Mesendoderm (in vitro differentiated cells): Measurements from ENCODE around the gene OR2G3. TPM values are rescaled to one million over a fixed set of nuclear protein-coding genes. Genes with fewer than 3 reads are reported as not detected.

Experiments used
- DNase-seq: peaks from one replicate; pipeline ENCODE4 v3.0.0; 2013
- H2AK5ac ChIP-seq: 2 replicates; pipeline ENCODE4 v1.6.1; 2013; ENCODE audit warnings: low read length, inconsistent platforms
- H2BK120ac ChIP-seq: 2 replicates; pipeline ENCODE4 v1.6.1; 2013; ENCODE audit warnings: low read depth, mild to moderate bottlenecking, low read length, moderate library complexity, mixed read lengths
- H2BK15ac ChIP-seq: replicated peaks from 2 replicates; pipeline ENCODE4 v1.6.1; 2013; ENCODE audit warnings: low read depth, mild to moderate bottlenecking, moderate library complexity
- H2BK5ac ChIP-seq: 2 replicates; pipeline ENCODE4 v1.6.1; 2013; ENCODE audit warnings: low read length, inconsistent platforms
- H3K18ac ChIP-seq: 2 replicates; pipeline ENCODE4 v1.6.1; 2013; ENCODE audit warnings: mild to moderate bottlenecking, low read length, mixed read lengths
- H3K23ac ChIP-seq: one replicate; pipeline ENCODE4 v1.6.1; 2013; ENCODE audit warnings: low read length
- H3K27ac ChIP-seq: 2 replicates; pipeline ENCODE4 v1.5.1; 2013; ENCODE audit warnings: low read depth, mild to moderate bottlenecking, inconsistent platforms, low read length, moderate library complexity
- H3K27me3 ChIP-seq: 2 replicates; pipeline ENCODE4 v1.6.1; 2013; ENCODE audit warnings: low read length, control low read depth, mild to moderate bottlenecking, inconsistent platforms; ENCODE audit not compliant: insufficient read depth, poor library complexity
- H3K36me3 ChIP-seq: 2 replicates; pipeline ENCODE4 v1.6.1; 2013; ENCODE audit warnings: low read length, inconsistent platforms; ENCODE audit not compliant: control insufficient read depth, insufficient read depth
- H3K4ac ChIP-seq: one replicate; pipeline ENCODE4 v1.6.1; 2013; ENCODE audit warnings: low read depth, mild to moderate bottlenecking, low read length, moderate library complexity
- H3K4me1 ChIP-seq: 2 replicates; pipeline ENCODE4 v1.6.1; 2013; ENCODE audit warnings: low read depth, low read length, inconsistent platforms; ENCODE audit not compliant: control insufficient read depth
- H3K4me2 ChIP-seq: 2 replicates; pipeline ENCODE4 v1.6.1; 2013; ENCODE audit warnings: low read length
- H3K4me3 ChIP-seq: 2 replicates; pipeline ENCODE4 v1.5.1; 2013; ENCODE audit warnings: mild to moderate bottlenecking, low read length
- H3K56ac ChIP-seq: one replicate; pipeline ENCODE4 v1.6.1; 2013; ENCODE audit warnings: low read length
- H3K79me1 ChIP-seq: 2 replicates; pipeline ENCODE4 v1.6.1; 2013; ENCODE audit warnings: low read length, inconsistent platforms
- H3K79me2 ChIP-seq: 2 replicates; pipeline ENCODE4 v1.6.1; 2013; ENCODE audit warnings: mild to moderate bottlenecking, low read length; ENCODE audit not compliant: control insufficient read depth, insufficient read depth
- H3K9ac ChIP-seq: 2 replicates; pipeline ENCODE4 v1.6.1; 2013; ENCODE audit warnings: low read length, inconsistent platforms
- H4K5ac ChIP-seq: one replicate; pipeline ENCODE4 v1.6.1; 2013; ENCODE audit warnings: low read length
- H4K8ac ChIP-seq: one replicate; pipeline ENCODE4 v1.6.1; 2013; ENCODE audit warnings: low read depth, mild to moderate bottlenecking, control low read depth, low read length, moderate library complexity
- WGBS: extraction: QIAGEN DNeasy Blood & Tissue Kit; methylation state at CpG from one replicate; pipeline ENCODE4 v1.1.7; 2013; ENCODE audit warnings: low lambda C conversion rate, missing lambda C conversion rate; ENCODE audit not compliant: insufficient coverage; ENCODE audit errors: extremely low coverage; 5-methylcytosine and 5-hydroxymethylcytosine counted together
- small RNA-seq: library from polyadenylated mRNA; stranded (forward); fragments of <200 nt; extraction: miRNeasy Mini kit (QIAGEN cat#:217004); gene quantifications from one replicate; pipeline ENCODE3, GENCODE V24; 2013; ENCODE audit not compliant: insufficient read depth

Gene OR2G3

DNA sequence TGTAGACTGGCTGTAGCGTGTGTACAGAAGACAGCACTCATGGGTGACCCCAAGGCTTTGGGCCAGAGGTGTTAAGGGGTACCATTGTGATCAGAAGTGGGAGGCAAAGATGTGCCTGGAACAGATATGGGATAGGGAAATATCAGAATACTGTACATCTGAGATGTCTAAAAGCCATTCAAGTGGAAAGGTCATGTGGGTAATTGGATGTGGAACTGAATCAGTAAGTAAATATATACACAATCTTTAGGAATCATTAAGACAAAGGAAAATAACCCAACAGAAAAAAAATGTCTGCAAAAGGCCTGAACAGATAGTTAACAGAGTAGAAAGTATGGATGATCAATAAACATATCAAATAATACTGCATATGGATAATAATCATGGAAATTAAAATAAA lies 47.7 kb downstream of the OR2G3 start:
- Histone ChIP-seq H3K18ac (no peak overlapping the region), H3K56ac (no peak overlapping the region), H4K8ac (no peak overlapping the region), H2AK5ac (no peak overlapping the region), H2BK120ac (no peak overlapping the region), H3K4me1 (no peaks in the 10 kb centered on the region), H3K4me3 (no peak overlapping the region), H4K5ac (no peak overlapping the region), H3K27me3 (no peaks in the 10 kb centered on the region), H3K27ac (no peak overlapping the region), H3K79me1 (no peaks in the 10 kb centered on the region), H3K4me2 (no peak overlapping the region), H3K79me2 (no peaks in the 10 kb centered on the region), H3K9ac (no peak overlapping the region), H3K36me3 (no peaks in the 10 kb centered on the region), H2BK5ac (no peak overlapping the region), H3K4ac (no peak overlapping the region), H2BK15ac (no peak overlapping the region), H3K23ac (no peak overlapping the region)
- no CpG with 5 or more reads among the region's 1 CpG for WGBS
- no peak for DNase-seq

Small RNA genes within 50 kb of the gene (small RNA-seq; reads per million reads assigned to genes)
- gene RF00026 = not detected
